HG03565 (cell line): Measurements from ENCODE around the gene RABGAP1.

ENCODE experiments used
- ATAC-seq: cut with Tn5 transposase; IDR thresholded peaks from one replicate; pipeline ENCODE4 v1.9.1; 2021; ENCODE audit warnings: mild to moderate bottlenecking, moderate library complexity; ENCODE audit not compliant: unreplicated experiment

The RABGAP1 gene

GRCh38 chr9:123007269-123007668, 66.4 kb downstream of the RABGAP1 start:
- ATAC-seq = no peak

GRCh38 chr9:123008909-123009308, 68.1 kb downstream of the RABGAP1 start:
- no peak for ATAC-seq

GRCh38 chr9:123011380-123011779, 70.6 kb downstream of the RABGAP1 start:
- ATAC-seq = no peak

- no peak for ATAC-seq
These were observed 71.2 kb downstream of the RABGAP1 start for GRCh38 chr9:123011878-123012528.

GRCh38 chr9:123016631-123017030, 75.8 kb downstream of the RABGAP1 start:
- ATAC-seq = no peak

- no peak for ATAC-seq
These were observed 80.0 kb downstream of the RABGAP1 start for GRCh38 chr9:123020796-123021195.

- ATAC-seq = no peak
These were observed 85.6 kb downstream of the RABGAP1 start for GRCh38 chr9:123026425-123026824.

- ATAC-seq = no peak
These were observed 86.7 kb downstream of the RABGAP1 start for GRCh38 chr9:123027517-123027916.

GRCh38 chr9:123028136-123028535, 87.3 kb downstream of the RABGAP1 start:
- no peak for ATAC-seq

- ATAC-seq = no peak
These were observed 88.2 kb downstream of the RABGAP1 start for GRCh38 chr9:123028973-123029372.

GRCh38 chr9:123031963-123032362, 91.1 kb downstream of the RABGAP1 start:
- ATAC-seq = no peak

GRCh38 chr9:123033352-123033751, 92.5 kb downstream of the RABGAP1 start, which contains the start of gene GPR21:
TSS of gene GPR21 (plus strand) at chr9:123033667. CDS start at chr9:123034567, 900 bp downstream.
- no peak for ATAC-seq

GRCh38 chr9:123033864-123034601, 93.2 kb downstream of the RABGAP1 start:
- no peak for ATAC-seq

- ATAC-seq = no peak
These were observed 94.2 kb downstream of the RABGAP1 start for GRCh38 chr9:123034881-123035510.

GRCh38 chr9:123035791-123036190, 95.0 kb downstream of the RABGAP1 start:
- ATAC-seq = no peak

- no peak for ATAC-seq
These were observed 96.2 kb downstream of the RABGAP1 start for GRCh38 chr9:123036893-123037545.

GRCh38 chr9:123039617-123040219, 98.9 kb downstream of the RABGAP1 start:
- no peak for ATAC-seq

GRCh38 chr9:123040801-123041200, 100.0 kb downstream of the RABGAP1 start:
- ATAC-seq = no peak

- no peak for ATAC-seq
These were observed 100.7 kb downstream of the RABGAP1 start for GRCh38 chr9:123041489-123041888.

- ATAC-seq = no peak
These were observed 102.5 kb downstream of the RABGAP1 start for GRCh38 chr9:123043081-123043939.
